AG10803 (cell line): ENCODE measurements around the gene SLC25A26.

Experiments used
- DNase-seq: peaks from one replicate; pipeline ENCODE4 v3.0.0; 2010; ENCODE audit warnings: low read depth
- H3K4me3 ChIP-seq: 2 replicates; pipeline ENCODE4 v1.5.1; 2011; ENCODE audit warnings: mild to moderate bottlenecking, low read length, control low read depth
- TF ChIP-seq, protein P1 (sequence below): conservative IDR thresholded peaks from 2 replicates; pipeline ENCODE4 v1.5.1; 2011; ENCODE audit warnings: mild to moderate bottlenecking, low read length, control low read depth, inconsistent platforms

Gene SLC25A26

DNA sequence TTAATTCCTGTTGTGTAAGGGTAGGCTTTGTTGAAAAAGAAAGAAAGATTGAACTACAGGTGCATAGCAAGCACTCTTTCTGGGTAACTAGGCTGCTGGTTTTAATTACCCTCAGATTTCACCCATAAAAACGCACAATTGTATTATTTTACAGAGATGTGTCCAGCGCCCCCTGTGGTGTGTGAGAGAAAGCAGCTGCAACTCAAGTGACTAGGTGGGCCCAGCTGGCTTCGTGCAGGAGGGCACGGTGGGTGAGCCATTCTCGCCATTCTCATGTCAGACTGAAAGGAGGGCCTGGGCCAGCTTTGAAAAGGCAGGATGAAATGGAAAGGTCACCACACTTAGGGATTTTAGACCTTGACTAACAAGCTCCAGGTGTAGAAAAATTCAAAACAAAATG, 157.5 kb downstream of the SLC25A26 start:
- H3K4me3 ChIP-seq, result no peak overlapping the region
- no peak for DNase-seq
- TF ChIP-seq, protein P1, sequence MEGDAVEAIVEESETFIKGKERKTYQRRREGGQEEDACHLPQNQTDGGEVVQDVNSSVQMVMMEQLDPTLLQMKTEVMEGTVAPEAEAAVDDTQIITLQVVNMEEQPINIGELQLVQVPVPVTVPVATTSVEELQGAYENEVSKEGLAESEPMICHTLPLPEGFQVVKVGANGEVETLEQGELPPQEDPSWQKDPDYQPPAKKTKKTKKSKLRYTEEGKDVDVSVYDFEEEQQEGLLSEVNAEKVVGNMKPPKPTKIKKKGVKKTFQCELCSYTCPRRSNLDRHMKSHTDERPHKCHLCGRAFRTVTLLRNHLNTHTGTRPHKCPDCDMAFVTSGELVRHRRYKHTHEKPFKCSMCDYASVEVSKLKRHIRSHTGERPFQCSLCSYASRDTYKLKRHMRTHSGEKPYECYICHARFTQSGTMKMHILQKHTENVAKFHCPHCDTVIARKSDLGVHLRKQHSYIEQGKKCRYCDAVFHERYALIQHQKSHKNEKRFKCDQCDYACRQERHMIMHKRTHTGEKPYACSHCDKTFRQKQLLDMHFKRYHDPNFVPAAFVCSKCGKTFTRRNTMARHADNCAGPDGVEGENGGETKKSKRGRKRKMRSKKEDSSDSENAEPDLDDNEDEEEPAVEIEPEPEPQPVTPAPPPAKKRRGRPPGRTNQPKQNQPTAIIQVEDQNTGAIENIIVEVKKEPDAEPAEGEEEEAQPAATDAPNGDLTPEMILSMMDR, result peak; percentile 58

DNA sequence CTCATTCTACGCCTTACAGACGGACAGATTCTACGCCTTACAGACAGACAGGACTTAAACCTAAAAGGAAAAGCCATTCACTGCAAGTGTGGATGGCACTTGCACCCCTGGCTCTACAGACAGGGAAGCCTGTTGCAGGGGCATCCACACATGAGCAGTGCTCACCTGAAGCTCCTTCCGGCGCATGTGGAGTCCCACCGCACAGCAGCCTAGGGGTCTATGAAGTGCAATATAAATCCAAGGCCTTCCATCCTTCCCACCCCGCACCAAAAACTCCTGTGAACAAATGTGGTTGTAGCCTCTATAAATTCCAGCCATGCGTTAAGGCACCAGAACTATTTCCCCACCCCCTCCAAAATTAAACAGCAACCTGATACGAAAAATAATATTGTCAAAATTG, 158.8 kb downstream of the SLC25A26 start:
- TF ChIP-seq, protein P1, result no peak
- DNase-seq, result no peak
- H3K4me3 ChIP-seq, result no peak overlapping the region

DNA sequence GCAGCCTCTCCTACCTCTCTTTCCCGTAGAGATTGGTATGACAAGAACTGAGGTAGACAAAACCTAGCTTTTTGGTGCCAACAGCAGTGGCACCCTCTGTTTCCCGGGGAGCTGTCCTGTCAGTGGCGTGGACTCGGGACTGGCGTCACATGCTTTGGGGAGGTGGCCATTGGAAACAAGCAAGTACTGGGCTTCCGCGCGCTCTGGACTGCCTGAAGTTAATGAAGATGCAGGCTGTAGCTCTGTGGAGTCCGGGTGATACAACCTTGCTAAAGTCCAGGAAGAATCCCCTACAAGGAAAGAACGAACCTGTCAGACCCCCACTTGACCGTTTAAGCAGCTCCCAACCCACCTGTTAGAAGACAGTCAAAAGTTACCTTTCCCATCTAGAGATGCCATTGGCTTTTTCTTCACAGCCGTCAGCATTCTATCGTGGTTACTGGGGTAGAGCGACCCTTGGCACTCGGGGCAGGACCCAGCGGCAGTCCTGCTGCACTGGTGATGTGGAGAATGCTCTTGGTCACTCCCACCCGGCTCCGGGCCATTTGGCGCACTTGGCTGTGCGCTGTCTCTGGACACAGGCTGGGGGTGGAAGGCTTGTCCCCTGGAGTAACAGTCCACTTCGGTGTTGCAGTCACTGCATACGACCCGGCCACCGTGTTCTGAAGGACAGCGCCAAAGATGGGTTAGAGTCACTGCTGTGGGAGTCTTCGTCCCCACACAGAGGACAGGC, 159.6 kb downstream of the SLC25A26 start:
- DNase-seq, result no peak
- TF ChIP-seq, protein P1, result no peak
- no peak overlapping the region for H3K4me3 ChIP-seq

DNA sequence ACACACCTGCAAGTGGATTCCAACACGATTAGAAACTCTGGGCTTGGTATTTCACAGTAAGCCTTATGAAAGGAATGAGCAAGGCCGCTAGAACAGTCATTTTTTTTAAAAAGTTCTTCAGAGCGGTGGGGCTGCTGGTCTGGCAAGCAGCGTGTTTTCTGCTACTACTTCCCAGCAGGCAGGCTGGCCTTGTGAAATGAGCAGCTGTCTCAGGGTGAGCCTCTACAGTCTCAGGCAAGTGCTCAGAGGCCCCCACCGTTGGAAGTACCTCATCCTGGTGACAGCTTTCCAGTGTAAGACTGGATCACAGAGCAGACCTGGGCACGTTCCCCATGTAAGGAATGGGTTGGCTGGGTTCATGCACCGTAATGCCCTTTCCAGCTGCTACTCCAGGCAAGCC, 160.8 kb downstream of the SLC25A26 start:
- TF ChIP-seq, protein P1, result no peak
- no peak for DNase-seq
- no peak overlapping the region for H3K4me3 ChIP-seq

DNA sequence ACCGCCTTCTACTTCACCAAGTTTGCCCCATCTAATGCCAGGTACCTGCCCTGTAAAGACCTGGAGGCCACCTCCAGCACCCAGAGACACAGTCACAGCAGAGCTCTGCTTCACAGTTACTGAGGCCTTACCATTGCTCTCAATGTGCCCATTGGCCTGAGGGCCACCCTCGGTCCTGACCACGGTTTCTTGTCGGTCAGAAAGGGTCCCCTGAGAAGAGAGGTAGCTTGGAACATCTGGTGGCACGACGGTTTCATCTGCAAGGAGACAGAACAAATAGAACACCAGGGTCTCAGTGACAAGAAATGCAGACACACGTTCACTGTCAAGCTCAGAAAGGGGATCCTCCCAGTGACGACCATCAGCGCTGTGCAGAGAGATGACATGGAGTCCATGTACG, 161.3 kb downstream of the SLC25A26 start:
- H3K4me3 ChIP-seq, result no peak overlapping the region
- TF ChIP-seq, protein P1, result no peak
- DNase-seq, result no peak

DNA sequence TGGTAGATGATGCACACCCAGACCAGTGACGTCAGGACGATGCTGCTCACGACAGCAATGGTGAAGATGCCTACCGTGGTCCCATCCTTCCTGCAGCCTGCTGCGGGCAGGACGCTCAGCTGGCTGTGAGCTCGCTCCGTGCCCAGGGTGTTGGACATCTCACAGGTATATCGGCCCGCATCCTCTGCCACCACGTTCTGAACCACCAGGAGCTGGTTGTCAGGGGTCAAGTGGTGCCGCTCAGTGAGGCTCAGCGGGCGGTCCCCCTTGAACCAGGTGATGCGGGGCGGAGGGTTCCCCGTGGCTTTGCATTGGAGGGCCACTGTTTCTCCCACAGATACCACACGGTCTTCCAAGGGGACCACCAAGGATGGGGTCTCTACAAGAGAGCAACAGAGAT, 162.2 kb downstream of the SLC25A26 start:
- TF ChIP-seq, protein P1, result no peak
- DNase-seq, result no peak
- no peak overlapping the region for H3K4me3 ChIP-seq

DNA sequence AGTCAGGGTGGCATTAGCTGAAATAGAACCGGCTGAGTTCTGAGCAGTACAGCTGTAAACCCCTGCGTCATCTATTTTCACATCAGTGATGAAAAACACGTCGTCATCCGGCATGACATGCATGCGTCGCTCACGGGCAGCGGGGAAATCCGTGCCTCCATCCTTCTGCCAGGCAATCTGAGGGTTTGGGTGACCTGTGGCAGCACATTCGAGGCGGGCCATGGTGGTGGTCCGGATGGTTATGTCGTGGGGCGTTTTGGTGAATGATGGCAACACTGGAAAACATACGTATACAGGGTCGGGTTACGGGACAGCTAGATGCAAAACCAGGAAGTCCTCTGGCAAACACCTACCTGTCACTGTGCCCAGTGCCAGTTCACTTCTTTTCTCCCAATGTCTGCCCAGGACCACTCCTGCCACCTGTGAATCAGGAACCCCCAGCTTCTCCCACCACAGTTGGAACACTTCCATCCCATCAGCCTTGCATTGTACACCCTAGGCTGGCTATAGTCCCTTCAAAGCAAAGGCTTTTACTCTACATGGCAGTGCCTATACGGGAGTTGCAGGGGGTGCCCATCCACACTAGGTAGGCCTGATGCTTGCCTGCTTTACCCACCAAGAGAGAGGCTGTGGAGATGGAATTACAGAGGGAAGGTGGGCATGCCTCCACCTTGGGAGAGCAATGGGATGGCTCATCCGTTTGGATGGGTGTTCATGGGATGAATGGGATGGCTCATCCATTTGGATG, 163.4 kb downstream of the SLC25A26 start:
- TF ChIP-seq, protein P1, result no peak
- no peak for DNase-seq
- no peak overlapping the region for H3K4me3 ChIP-seq
